Sigmoid colon (tissue), 4 donors: ENCODE measurements around the gene ANKRD6.

Source experiments
- CTCF ChIP-seq, 4 experiments: fragments of 450-650 bp in 3 of 4; fragments of 200-600 bp in 1 of 4; IDR thresholded peaks; one replicate each; pipeline ENCODE4 v1.5.1; 2016 to 2019; ENCODE audit warnings: antibody characterized with exemption in 4 of 4, mild to moderate bottlenecking in 3 of 4, moderate library complexity in 2 of 4
- EP300 ChIP-seq, 4 donors: sonication (generic); formaldehyde crosslinking; IDR thresholded peaks; one replicate each; pipeline ENCODE4 v1.6.1; 2017; ENCODE audit warnings: antibody characterized with exemption in 4 of 4
- POLR2A ChIP-seq, 2 donors: fragments of 450-650 bp; IDR thresholded peaks; one replicate each; pipeline ENCODE4 v1.6.1; 2016; ENCODE audit warnings: antibody characterized with exemption in 2 of 2, mild to moderate bottlenecking in 2 of 2, moderate library complexity in 2 of 2
- POLR2AphosphoS5 ChIP-seq, 4 donors: sonication (generic); formaldehyde crosslinking; IDR thresholded peaks; one replicate each; pipeline ENCODE4 v1.6.1; 2017; ENCODE audit warnings: antibody characterized with exemption in 4 of 4

GRCh38 chr6:89500611-89501010 lies 67.7 kb downstream of the ANKRD6 start:
- TF ChIP-seq CTCF (IDR thresholded peaks at IDR 0.05) (no peak), EP300 (IDR thresholded peaks at IDR 0.05) (no peak), POLR2A (IDR thresholded peaks at IDR 0.05) (no peak), POLR2AphosphoS5 (IDR thresholded peaks at IDR 0.05) (no peak)
